GM18867 (cell line): ENCODE measurements around the gene GUCD1.

Experiments used
- ATAC-seq: cut with Tn5 transposase; IDR thresholded peaks from one replicate; pipeline ENCODE4 v1.9.1; 2021; ENCODE audit warnings: mild to moderate bottlenecking, moderate library complexity; ENCODE audit not compliant: unreplicated experiment

The GUCD1 gene

GRCh38 chr22:24590596-24591173 is 35.7 kb upstream of the GUCD1 start:
- no peak for ATAC-seq

- no peak for ATAC-seq
Measured at GRCh38 chr22:24589518-24590030, 34.6 kb upstream of the GUCD1 start.

- ATAC-seq, result no peak
Measured at GRCh38 chr22:24588757-24589481, 34.0 kb upstream of the GUCD1 start.

- no peak for ATAC-seq
Measured at GRCh38 chr22:24588381-24588756, 33.4 kb upstream of the GUCD1 start.

- ATAC-seq, result no peak
Measured at GRCh38 chr22:24587948-24588347, 33.0 kb upstream of the GUCD1 start.

- no peak for ATAC-seq
Measured at GRCh38 chr22:24587251-24587650, 32.3 kb upstream of the GUCD1 start.

GRCh38 chr22:24585927-24586546 is 31.1 kb upstream of the GUCD1 start:
- ATAC-seq, result no peak

GRCh38 chr22:24585461-24585860 is 30.5 kb upstream of the GUCD1 start:
- ATAC-seq, result no peak

GRCh38 chr22:24584871-24585411 is 30.0 kb upstream of the GUCD1 start:
- no peak for ATAC-seq

GRCh38 chr22:24584166-24584790 is 29.3 kb upstream of the GUCD1 start:
- no peak for ATAC-seq

- ATAC-seq, result no peak
Measured at GRCh38 chr22:24583221-24584165, 28.6 kb upstream of the GUCD1 start.

- no peak for ATAC-seq
Measured at GRCh38 chr22:24582056-24582814, 27.3 kb upstream of the GUCD1 start.

GRCh38 chr22:24580276-24580675 is 25.3 kb upstream of the GUCD1 start:
- ATAC-seq, result no peak

- no peak for ATAC-seq
Measured at GRCh38 chr22:24579258-24579601, 24.3 kb upstream of the GUCD1 start.

GRCh38 chr22:24578355-24579257 is 23.7 kb upstream of the GUCD1 start:
- ATAC-seq, result no peak

- ATAC-seq, result no peak
Measured at GRCh38 chr22:24576778-24577177, 21.8 kb upstream of the GUCD1 start.

- ATAC-seq, result no peak
Measured at GRCh38 chr22:24571266-24571665, 16.3 kb upstream of the GUCD1 start.

GRCh38 chr22:24567668-24568067 is 12.7 kb upstream of the GUCD1 start:
- ATAC-seq, result no peak
